Measurements from ENCODE around the gene DHX32.
A peak's percentile ranks its signal among the peaks of the same experiment; 100 is the strongest.
"Not testable (repeated sequence)": the region's sequence is repeated elsewhere in the genome, so short reads cannot be mapped to it uniquely, and the experiment has no call there.

Gene DHX32

GRCh38 chr10:125895130-125896087 lies 14.3 kb upstream of the DHX32 start:
- peak; percentile 56 for DNase-seq

- not testable (repeated sequence) for DNase-seq
Observed at GRCh38 chr10:125894176-125894575, 13.1 kb upstream of the DHX32 start.

DNA sequence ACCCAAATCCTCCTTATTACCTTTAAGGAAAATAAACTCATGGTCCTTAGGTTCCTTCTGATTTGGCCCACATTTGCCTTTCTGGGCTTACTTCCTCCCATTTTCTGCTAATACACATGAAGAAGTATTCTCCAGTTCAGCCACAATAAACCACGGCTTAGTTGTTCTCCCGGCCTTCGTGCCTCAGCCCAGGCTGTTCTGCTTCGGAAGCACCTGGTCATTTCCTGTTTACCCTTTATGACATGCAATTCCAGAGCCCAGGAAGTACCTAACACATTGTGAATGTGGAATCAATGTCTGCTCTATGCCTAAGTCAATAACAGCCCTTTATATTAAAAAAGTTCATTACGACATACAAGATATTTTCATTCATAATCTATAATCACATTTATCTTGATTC lies 11.3 kb upstream of the DHX32 start:
- not testable (repeated sequence) for DNase-seq

GRCh38 chr10:125889441-125889840 lies 8.3 kb upstream of the DHX32 start:
- not testable (repeated sequence) for DNase-seq

DNA sequence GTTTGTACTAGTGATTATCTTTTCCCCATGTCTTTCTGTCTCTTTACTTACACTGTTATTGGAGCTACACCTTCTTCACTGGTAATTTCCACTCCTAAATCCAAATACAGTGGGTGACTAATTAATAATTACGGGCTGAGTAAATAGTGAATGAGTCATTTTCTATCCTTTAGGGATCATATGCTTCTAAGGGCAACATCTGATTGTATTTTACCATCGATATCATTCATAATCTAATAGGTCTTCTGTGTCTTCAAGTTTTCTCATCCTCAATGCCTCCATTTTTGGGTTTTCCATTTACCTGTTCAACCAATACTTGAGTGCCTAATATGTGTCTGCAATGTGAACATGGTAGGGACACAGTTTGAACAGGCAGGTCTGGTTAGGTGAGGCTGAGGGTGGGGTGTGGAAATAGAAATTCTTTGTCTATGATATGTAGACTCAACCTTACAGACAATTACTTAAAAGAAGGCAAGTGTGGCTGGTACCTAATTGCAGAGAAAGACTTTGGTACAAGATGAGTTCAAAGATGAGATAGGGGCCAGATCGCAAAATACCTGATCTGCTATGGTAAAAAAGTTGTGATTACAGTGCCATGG lies 5.9 kb upstream of the DHX32 start:
- no peak for DNase-seq

GRCh38 chr10:125883211-125883610 lies 2.1 kb upstream of the DHX32 start:
- no peak for DNase-seq

GRCh38 chr10:125882596-125882995 lies 1.5 kb upstream of the DHX32 start:
- no peak for DNase-seq

DNA sequence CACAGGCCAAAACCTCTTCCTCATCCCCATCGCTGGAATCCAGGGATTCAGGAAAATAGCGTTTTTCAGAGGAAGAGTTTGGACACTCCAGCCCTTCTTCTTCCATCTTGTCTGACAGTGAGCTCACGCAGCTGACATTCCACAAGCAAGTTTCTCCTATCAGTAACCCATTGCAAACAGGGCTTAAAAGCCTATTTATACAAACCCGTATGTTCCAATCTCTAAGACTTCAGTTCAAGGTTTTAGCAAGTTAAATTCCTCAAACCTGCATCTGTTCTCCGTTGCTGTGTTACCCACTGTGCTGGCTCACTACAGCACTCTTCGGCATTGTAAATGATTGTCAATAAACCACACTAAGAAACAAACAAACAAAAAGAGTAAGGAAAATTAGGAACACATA lies 373 bp downstream of the DHX32 start:
- no peak for DNase-seq

DNA sequence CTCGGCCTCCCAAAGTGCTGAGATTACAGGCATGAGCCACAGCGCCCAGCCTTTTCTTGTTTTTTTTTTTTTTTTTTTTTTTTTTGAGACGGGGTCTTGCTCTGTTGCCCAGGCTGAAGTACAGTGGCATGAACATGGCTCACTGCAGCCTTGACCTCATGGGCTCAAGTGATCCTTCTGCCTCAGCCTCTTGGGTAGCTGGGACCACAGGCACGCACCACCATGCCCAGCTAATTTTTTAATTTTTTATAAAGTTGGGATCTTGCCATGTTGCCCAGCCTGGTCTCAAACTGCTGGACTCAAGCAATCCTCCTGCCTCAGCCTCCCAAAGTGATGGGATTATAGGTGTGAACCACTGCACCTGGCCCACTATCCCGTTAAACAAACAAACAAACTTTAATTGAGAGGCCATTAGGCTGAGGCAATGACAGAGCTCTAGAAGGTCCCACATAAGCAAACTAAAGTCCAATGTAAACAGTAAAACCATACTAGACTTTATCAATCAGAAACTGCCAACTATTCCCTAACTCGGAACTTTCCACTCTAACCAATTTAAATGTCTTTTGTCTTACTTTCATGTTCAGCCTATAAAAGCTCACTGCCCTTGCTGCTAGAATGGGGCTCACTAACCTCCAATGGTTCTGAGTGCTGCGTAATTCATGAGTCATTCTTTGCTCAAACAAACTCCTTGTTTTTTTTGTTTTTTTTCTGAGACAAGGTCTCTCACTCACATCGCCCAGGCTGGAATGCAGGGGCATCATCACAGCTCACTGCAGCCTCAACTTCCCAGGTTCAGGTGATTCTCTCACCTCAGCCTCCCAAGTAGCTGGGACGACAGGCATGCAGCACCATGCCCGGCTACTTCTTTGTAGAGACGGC lies 1.9 kb downstream of the DHX32 start:
- no peak for DNase-seq

- DNase-seq = no peak
Observed at GRCh38 chr10:125871338-125871737, 9.8 kb downstream of the DHX32 start.

- peak; percentile 18 for DNase-seq
Observed at GRCh38 chr10:125868372-125868975, 12.6 kb downstream of the DHX32 start.

GRCh38 chr10:125866421-125867029 lies 14.6 kb downstream of the DHX32 start:
- no peak for DNase-seq

DNA sequence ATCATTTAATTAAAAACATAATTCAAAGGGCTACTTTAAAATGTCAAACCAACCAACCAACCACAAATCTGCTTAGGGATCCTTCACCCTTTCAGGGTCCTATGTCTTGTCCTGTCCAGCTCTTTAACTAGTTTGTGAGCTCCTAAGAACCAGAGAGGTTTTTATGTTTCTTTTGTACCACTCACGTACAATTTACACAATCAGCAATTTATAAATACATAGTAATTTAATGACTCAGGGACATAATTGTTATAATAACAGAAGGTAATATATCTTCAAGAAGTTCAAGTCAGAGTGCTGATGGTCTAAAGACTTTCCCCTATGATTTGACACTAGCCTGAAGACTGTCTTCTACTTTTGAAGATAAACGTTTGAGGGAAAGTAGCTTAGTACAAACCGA lies 16.0 kb downstream of the DHX32 start:
- no peak for DNase-seq

GRCh38 chr10:125859128-125859817 lies 21.8 kb downstream of the DHX32 start:
- DNase-seq = no peak

GRCh38 chr10:125857185-125857760 lies 23.8 kb downstream of the DHX32 start:
- DNase-seq = no peak

GRCh38 chr10:125852487-125852886 lies 28.6 kb downstream of the DHX32 start:
- DNase-seq = no peak

DNA sequence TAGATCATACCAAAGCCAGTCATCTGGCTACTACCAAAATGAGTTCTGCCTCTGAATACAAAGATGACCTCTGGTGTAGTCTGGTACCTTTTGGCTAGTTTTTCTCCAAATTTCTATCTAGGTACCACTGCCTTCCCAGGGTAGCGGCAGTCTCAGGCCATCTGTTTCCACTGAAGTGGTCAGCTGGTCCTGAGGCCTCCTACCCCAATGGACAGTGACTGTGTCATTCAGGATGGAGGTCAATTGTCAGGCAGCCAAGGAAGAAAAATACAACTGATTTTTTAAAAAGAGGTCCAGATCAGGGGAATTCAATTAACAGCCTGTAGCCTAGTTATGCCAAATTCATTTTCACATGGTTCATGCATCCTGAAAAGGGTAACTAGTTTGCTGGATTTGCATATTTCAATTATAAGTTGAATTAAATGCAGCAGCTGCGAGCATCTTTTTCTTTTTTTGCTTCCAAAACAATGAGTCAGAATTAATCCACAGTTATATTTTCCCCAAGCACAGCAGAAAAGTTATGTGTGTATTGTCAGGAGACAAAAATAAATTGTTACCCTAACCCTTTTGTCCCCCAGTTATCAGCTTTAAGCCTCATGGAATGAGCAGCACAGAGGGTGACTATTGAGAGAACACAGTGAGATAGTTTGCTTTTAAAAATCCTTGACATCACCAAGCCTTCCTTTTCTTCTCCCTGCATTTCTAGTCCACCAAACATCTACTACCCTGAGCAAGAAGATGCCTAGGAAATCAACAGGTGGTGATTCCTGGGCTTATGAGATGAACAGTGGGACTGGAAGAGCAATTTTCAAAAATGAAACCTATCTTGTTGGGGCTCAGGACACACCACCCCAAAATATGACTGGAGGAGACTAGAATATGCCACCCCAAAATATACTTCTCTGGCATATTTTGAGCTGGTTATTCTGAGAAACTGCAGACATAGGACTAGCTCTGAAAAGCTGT lies 30.0 kb downstream of the DHX32 start:
- DNase-seq = no peak

DNA sequence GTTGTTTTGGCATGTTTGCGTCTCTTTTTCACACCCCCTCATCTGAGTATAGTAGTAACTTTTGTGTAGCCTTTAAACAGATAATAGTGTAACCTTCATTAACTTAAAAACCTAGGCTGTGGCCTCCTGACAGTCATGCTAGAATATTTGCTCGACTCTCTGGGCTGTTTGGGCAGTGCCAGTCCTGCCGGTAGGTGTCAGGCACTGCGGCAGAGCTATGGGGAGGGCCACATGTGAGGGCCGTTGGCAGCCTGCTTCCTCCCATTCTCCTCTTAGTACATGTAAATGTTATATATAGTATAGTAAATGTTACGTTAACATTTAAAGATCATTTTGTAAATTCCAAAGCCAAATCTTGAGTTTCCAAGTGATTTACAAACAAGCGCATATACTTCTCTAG lies 31.6 kb downstream of the DHX32 start:
- DNase-seq = no peak

DNA sequence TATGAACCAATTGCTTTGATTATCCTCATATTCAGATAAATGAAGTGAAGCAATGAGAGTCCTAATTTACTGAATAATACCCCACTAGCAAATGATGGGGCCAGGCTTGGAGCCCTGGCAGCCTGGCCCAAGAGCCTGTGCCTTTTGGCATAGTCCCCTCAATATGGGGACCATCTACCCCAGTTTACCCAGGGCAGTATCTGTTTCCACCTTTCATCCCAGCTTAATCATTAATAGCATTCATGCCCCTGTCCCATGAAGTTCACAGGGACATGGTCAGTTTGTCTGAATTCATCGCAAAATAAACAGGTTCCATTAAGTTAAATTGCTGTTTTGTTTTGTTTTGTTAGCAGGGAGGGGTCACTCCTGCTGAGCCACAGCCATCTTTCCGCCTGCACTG lies 32.2 kb downstream of the DHX32 start:
- no peak for DNase-seq

DNA sequence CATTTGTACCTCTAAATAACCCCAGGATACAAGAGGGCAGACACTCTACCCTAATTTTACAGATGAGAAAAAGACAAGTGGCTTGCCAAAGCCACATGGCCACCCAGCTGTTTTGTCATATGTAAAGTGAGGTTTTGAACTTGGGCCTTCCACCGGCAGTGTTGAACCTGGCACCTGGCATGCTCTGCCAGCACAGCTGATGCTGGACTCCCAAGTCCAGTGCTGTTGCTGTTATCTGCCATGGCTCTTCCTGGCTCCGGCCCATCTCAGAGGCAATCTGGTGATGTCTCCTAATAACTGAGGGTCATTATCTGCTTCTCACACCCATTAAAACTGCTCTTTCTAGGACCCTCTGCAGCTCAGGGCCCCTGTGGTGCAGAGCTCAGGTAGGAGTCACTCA lies 32.7 kb downstream of the DHX32 start:
- DNase-seq = no peak
